Breast epithelium (tissue), 4 donors: ENCODE data around the gene GALNT5. TPM values are rescaled to one million over a fixed set of nuclear protein-coding genes. Genes with fewer than 3 reads are reported as not detected.

ENCODE experiments used
- DNase-seq, 2 donors: peaks; one replicate each; pipeline ENCODE4 v3.0.0-alpha.2; 2019; ENCODE audit warnings: low spot score in 2 of 2
- H3K27ac ChIP-seq, 2 donors: fragments of 200-600 bp; sonication (generic) in 1 of 2; one replicate each; pipeline ENCODE4 v1.5.1; 2016 to 2019; ENCODE audit warnings: mild to moderate bottlenecking in 1 of 2
- H3K27me3 ChIP-seq, 2 donors: fragments of 200-600 bp; sonication (generic) in 1 of 2; one replicate each; pipeline versions ENCODE4 v1.5.1 to v1.6.0; 2017 to 2019; ENCODE audit warnings: control low read depth in 1 of 2, mild to moderate bottlenecking in 1 of 2
- H3K36me3 ChIP-seq: fragments of 200-600 bp; one replicate; pipeline ENCODE4 v1.5.1; 2019
- H3K4me1 ChIP-seq, 2 donors: fragments of 200-600 bp; sonication (generic); one replicate each; pipeline ENCODE4 v1.5.1; 2016 to 2019; ENCODE audit warnings: control low read depth in 1 of 2
- H3K4me3 ChIP-seq, 3 donors: fragments of 200-600 bp; sonication (generic); 1 replicate in 2 of 3; 2 replicates in 1 of 3; pipeline ENCODE4 v1.5.1; 2016 to 2019; ENCODE audit warnings: mild to moderate bottlenecking in 3 of 3, moderate library complexity in 2 of 3
- H3K9me3 ChIP-seq, 2 donors: fragments of 200-600 bp; sonication (generic) in 1 of 2; one replicate each; pipeline ENCODE4 v1.5.1; 2016 to 2019; ENCODE audit warnings: control low read depth in 1 of 2
- CTCF ChIP-seq, 3 donors: fragments of 450-650 bp; IDR thresholded peaks; one replicate each; pipeline ENCODE4 v1.5.1; 2016 to 2017; ENCODE audit warnings: antibody characterized with exemption in 3 of 3, mild to moderate bottlenecking in 3 of 3, moderate library complexity in 3 of 3
- POLR2A ChIP-seq: fragments of 450-650 bp; IDR thresholded peaks from one replicate; pipeline ENCODE4 v1.6.1; 2016; ENCODE audit warnings: antibody characterized with exemption, mild to moderate bottlenecking, moderate library complexity
- POLR2AphosphoS5 ChIP-seq, 3 donors: sonication (generic); formaldehyde crosslinking; IDR thresholded peaks; one replicate each; pipeline ENCODE4 v1.6.1; 2017; ENCODE audit warnings: antibody characterized with exemption in 3 of 3
- intact Hi-C: fragments of 100-400 bp; cut with DNase I; formaldehyde crosslinking; loops from one replicate; pipeline ENCODE4 v1.15.1; 2023; ENCODE audit warnings: low total_unique reads
- total RNA-seq, 3 donors: library from RNA; depleted of rRNA; stranded (reverse); fragments of >200 nt; gene quantifications; one replicate each; pipeline ENCODE4 v1.1.0, GENCODE V29; 2016

The GALNT5 gene
- total RNA-seq = 1 to 10 TPM in 2 of 3 donors, under 1 TPM in 1; 0.16 to 2.0 (median 1.6) TPM

GRCh38 chr2:157257312-157258252, at the start of gene GALNT5:
Gene GALNT5 (plus strand): TSS chr2:157257705. CDS start chr2:157258083, 378 bp downstream.
- H3K4me3 ChIP-seq = peak within 1 kb of the TSS; percentile 29 to 62 (median 44)
- intact Hi-C loops = no loop called here
- no peaks in the 10 kb centered on the region for H3K27me3 ChIP-seq
- no peaks in the 10 kb centered on the region for H3K4me1 ChIP-seq
- no peaks in the 10 kb centered on the region for H3K9me3 ChIP-seq
- TF ChIP-seq POLR2AphosphoS5 (IDR thresholded peaks at IDR 0.05) (no peak), POLR2A (no peak), CTCF (IDR thresholded peaks at IDR 0.05) (no peak)
- no peaks in the 10 kb centered on the region for H3K36me3 ChIP-seq
- DNase-seq = no peak
- H3K27ac ChIP-seq = peak within 1 kb of the TSS; percentile 48 to 64

- intact Hi-C loops = no loop called here
- Histone ChIP-seq H3K9me3 (no peaks in the 10 kb centered on the region), H3K27me3 (no peaks in the 10 kb centered on the region), H3K27ac (no peak overlapping the region), H3K36me3 (no peaks in the 10 kb centered on the region), H3K4me1 (no peaks in the 10 kb centered on the region), H3K4me3 (no peak overlapping the region)
- no peak for DNase-seq
- TF ChIP-seq POLR2A = no peak
- no peak for TF ChIP-seq POLR2AphosphoS5 (IDR thresholded peaks at IDR 0.05)
- TF ChIP-seq CTCF (IDR thresholded peaks at IDR 0.05) = no peak
These were observed 41.1 kb upstream of the GALNT5 start for GRCh38 chr2:157216286-157216965.

GRCh38 chr2:157217409-157217808, 40.1 kb upstream of the GALNT5 start:
- Histone ChIP-seq H3K36me3 (no peaks in the 10 kb centered on the region), H3K9me3 (no peaks in the 10 kb centered on the region), H3K27me3 (no peaks in the 10 kb centered on the region), H3K4me1 (no peaks in the 10 kb centered on the region), H3K27ac (no peak overlapping the region), H3K4me3 (no peak overlapping the region)
- intact Hi-C loops = no loop called here
- no peak for DNase-seq
- no peak for TF ChIP-seq POLR2A
- TF ChIP-seq POLR2AphosphoS5 (IDR thresholded peaks at IDR 0.05) = no peak

GRCh38 chr2:157218911-157219310, 38.6 kb upstream of the GALNT5 start:
- no peak overlapping the region for H3K27ac ChIP-seq
- DNase-seq = no peak
- H3K36me3 ChIP-seq = no peaks in the 10 kb centered on the region
- no peak for TF ChIP-seq CTCF (IDR thresholded peaks at IDR 0.05)
- no peak overlapping the region for H3K4me3 ChIP-seq
- no peaks in the 10 kb centered on the region for H3K4me1 ChIP-seq
- no peaks in the 10 kb centered on the region for H3K27me3 ChIP-seq
- no peaks in the 10 kb centered on the region for H3K9me3 ChIP-seq
- intact Hi-C loops = no loop called here

- H3K36me3 ChIP-seq = no peaks in the 10 kb centered on the region
- no peak for DNase-seq
- no peak for TF ChIP-seq POLR2A
- no peak for TF ChIP-seq POLR2AphosphoS5 (IDR thresholded peaks at IDR 0.05)
- TF ChIP-seq CTCF (IDR thresholded peaks at IDR 0.05) = no peak
- no peaks in the 10 kb centered on the region for H3K27me3 ChIP-seq
- H3K9me3 ChIP-seq = no peaks in the 10 kb centered on the region
- no peak overlapping the region for H3K27ac ChIP-seq
- H3K4me3 ChIP-seq = no peak overlapping the region
- no peaks in the 10 kb centered on the region for H3K4me1 ChIP-seq
- intact Hi-C loops = no loop called here
These were observed 37.0 kb upstream of the GALNT5 start for GRCh38 chr2:157220502-157220901.
